Retinal pigment epithelial cell (primary cell): ENCODE results near the gene ME3.

Experiments used
- DNase-seq: peaks from one replicate; pipeline ENCODE4 v3.0.0-alpha.2; 2010; ENCODE audit warnings: low read depth
- H3K4me3 ChIP-seq: 2 replicates; pipeline ENCODE4 v1.5.1; 2011; ENCODE audit warnings: mild to moderate bottlenecking, low read length, control low read depth, moderate library complexity
- CTCF ChIP-seq: conservative IDR thresholded peaks from 2 replicates; pipeline ENCODE4 v1.5.1; 2011; ENCODE audit warnings: low read depth, low read length, control low read depth, inconsistent platforms

ME3 gene

GRCh38 chr11:86468169-86468568, 204.2 kb downstream of the ME3 start:
- no peak for DNase-seq
- TF ChIP-seq CTCF, result no peak
- H3K4me3 ChIP-seq, result no peak overlapping the region

GRCh38 chr11:86464509-86465221, 207.8 kb downstream of the ME3 start:
- no peak for TF ChIP-seq CTCF
- no peak for DNase-seq
- H3K4me3 ChIP-seq, result no peak overlapping the region

- no peak for TF ChIP-seq CTCF
- no peak for DNase-seq
- no peak overlapping the region for H3K4me3 ChIP-seq
Observed at GRCh38 chr11:86463955-86464354, 208.5 kb downstream of the ME3 start.

GRCh38 chr11:86463120-86463519, 209.3 kb downstream of the ME3 start:
- no peak overlapping the region for H3K4me3 ChIP-seq
- no peak for TF ChIP-seq CTCF
- no peak for DNase-seq

GRCh38 chr11:86461892-86462291, 210.5 kb downstream of the ME3 start:
- no peak for DNase-seq
- TF ChIP-seq CTCF, result no peak
- no peak overlapping the region for H3K4me3 ChIP-seq

GRCh38 chr11:86460461-86461385, 211.7 kb downstream of the ME3 start:
- no peak for DNase-seq
- TF ChIP-seq CTCF, result no peak
- no peak overlapping the region for H3K4me3 ChIP-seq
